Erythroblast (primary cell): ENCODE data around the gene CSMD2.

Experiments used
- GATA1 ChIP-seq: IDR thresholded peaks from 2 replicates; pipeline ENCODE4 v1.6.1; 2011; ENCODE audit warnings: low read depth, mild to moderate bottlenecking, control low read depth, low read length, moderate library complexity
- POLR2A ChIP-seq: IDR thresholded peaks from 2 replicates; pipeline ENCODE4 v1.6.1; 2011; ENCODE audit warnings: mild to moderate bottlenecking, low read length

DNA sequence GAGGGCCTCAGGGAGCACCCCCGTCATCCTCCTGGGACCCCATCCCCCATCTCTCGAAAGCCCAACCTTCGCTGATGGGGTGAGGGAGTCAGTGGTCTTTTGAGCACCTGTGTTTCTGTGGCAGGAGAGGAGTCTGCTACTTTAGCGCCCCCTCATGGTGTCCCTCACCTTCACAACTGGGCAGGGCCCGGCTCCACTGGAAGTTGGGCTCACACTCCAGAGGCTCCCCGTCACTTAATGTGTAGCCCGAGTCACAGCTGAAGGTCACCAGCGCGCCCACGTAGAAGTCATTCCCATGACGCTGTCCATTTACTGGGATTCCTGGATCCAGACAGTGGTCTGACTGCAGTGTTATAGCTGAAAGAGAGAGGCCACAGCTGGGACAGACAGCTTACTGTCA is 440.7 kb downstream of the CSMD2 start:
- TF ChIP-seq POLR2A (no peak), GATA1 (no peak)
